ENCODE data around the gene GGN.
A peak's percentile ranks its signal among the peaks of the same experiment; 100 is the strongest.
"Not testable (repeated sequence)": the region's sequence is repeated elsewhere in the genome, so short reads cannot be mapped to it uniquely, and the experiment has no call there.

Gene GGN

DNA sequence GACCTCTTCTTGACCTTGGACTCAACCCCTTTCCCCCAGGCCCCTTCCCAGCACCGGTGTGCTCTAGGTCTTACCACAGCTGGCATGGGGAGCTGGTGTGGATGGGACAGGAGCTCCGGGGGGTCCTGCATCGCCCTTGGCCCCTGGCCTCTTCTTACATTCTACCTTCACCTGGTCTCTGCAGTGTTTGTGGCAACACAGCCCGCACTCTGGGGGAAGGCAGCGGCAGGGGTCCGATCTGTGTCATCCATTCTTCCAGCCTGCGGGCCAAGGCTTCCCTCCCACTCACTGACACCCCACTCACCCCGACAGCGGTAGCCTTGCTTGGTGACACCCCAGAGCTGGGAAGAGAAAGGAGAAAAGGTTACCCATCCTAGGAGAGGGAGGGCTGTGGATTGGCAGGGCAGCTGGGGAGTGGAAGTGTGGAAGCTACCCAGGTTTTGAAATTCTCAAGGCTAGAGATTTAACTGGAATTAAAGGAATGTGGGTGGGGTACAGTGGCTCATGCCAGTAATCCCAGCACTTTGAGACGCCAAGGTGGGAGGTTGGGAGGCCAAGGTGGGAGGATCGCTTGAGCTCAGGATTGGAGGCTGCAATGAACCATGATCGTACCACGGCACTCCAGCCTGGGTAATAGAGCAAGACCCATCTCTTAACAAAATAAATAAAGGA, 23.3 kb upstream of the GGN start:
- DNase-seq = no peak

DNA sequence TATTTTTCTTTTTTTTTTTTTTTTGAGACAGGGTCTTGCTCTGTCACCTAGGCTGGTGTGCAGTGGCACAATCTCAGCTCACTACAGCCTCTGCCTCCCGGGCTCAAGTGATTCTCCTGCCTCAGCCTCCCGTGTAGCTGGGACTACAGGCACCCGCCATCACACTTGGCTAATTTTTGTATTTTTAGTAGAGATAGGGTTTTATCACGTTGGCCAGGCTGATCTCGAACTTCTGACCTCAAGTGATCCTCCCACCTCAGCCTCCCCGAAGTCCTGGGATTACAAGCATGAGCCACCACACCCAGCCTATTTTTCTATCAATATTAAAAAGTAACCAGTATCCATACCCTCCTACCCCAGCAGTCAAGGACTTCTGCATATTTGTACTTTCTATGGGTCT, 22.6 kb upstream of the GGN start:
- DNase-seq = not testable (repeated sequence)

DNA sequence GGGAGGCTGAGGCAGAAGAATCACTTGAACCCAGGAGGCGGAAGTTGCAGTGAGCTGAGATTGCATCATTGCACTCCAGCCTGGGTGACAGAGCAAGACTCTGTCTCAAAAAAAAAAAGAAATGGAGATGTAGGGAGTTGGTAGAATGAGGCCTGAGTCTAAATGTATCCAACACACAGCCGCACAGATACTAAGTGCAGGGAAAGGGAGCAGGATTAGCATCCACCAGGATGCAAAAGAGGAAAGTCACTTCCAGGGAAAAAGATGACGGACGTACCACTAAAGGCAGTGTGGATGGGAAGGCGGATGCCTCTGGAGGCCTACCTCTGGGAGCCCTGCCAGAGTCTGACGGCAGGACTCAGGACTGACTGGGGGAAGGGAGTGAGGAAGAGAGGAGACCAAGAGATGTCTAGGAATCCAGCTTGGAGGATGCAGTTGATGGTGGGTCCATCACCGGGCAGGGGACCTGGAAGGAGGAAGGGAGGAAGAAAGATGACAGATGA, 21.8 kb upstream of the GGN start:
- no peak for DNase-seq

GRCh38 chr19:38405276-38405675, 17.4 kb upstream of the GGN start:
- no peak for DNase-seq

GRCh38 chr19:38404858-38405257, 17.0 kb upstream of the GGN start:
- no peak for DNase-seq

DNA sequence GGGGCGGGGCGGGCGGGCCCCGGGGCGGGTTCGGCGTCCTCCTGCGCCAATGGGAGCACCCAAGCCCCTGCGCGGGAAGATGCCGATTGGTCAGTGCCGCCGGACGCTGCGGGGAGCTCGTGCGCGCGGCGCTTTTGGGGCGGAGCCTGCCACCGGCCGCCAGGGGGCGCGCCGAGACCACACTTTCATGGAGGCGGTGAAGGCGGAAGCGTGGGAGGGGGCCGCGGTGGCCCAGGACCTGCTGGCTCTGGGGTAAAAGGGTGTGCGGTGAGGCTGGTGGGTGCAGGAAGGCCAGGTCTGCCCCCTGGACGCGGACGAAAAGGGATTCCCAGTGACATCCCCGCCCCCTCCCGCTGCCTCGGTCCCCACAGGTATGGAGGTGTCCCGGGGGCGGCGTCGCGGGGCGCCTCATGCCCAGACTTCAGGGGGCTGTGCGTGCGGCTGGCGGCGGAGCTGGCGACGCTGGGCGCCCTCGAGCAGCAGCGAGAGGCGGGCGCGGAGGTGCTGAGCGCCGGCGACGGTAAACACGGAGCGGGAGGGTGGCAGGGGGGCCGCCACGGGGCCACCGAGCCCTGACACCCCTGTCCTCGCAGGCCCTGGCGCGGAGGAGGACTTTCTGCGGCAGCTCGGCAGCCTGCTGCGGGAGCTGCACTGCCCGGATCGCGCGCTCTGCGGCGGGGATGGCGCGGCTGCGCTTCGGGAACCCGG, 15.3 kb upstream of the GGN start, which contains the start of gene FAM98C:
Gene FAM98C, plus strand, starts transcription at position 127 of the 708 bp plus-strand sequence. Its CDS starts 61 bp downstream, at position 188.
- DNase-seq = peak; percentile 56

- no peak for DNase-seq
Measured at GRCh38 chr19:38402623-38402966, 14.8 kb upstream of the GGN start.

DNA sequence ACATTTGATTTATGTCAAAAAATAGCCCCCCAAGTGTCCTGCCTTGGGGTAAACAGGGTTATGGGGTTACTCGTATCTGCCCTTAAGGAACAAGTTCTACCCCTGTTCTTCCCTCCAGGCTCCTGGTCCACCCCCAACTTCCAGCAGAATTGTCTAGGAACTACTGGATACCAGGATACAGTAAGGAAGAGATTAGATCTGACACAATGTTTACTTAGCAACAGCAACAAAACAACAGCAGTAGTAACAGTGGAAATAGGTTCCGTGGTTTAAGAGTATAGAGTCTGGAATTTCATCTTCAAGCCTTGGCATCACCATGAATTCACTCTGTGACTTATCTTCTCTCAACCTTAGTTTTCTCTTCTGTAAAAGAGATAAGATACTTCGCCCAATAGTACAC, 13.3 kb upstream of the GGN start:
- DNase-seq = no peak

- DNase-seq = no peak
Measured at GRCh38 chr19:38400361-38400760, 12.5 kb upstream of the GGN start.

- DNase-seq = no peak
Measured at GRCh38 chr19:38399537-38399936, 11.7 kb upstream of the GGN start.

GRCh38 chr19:38399081-38399480, 11.2 kb upstream of the GGN start:
- no peak for DNase-seq

DNA sequence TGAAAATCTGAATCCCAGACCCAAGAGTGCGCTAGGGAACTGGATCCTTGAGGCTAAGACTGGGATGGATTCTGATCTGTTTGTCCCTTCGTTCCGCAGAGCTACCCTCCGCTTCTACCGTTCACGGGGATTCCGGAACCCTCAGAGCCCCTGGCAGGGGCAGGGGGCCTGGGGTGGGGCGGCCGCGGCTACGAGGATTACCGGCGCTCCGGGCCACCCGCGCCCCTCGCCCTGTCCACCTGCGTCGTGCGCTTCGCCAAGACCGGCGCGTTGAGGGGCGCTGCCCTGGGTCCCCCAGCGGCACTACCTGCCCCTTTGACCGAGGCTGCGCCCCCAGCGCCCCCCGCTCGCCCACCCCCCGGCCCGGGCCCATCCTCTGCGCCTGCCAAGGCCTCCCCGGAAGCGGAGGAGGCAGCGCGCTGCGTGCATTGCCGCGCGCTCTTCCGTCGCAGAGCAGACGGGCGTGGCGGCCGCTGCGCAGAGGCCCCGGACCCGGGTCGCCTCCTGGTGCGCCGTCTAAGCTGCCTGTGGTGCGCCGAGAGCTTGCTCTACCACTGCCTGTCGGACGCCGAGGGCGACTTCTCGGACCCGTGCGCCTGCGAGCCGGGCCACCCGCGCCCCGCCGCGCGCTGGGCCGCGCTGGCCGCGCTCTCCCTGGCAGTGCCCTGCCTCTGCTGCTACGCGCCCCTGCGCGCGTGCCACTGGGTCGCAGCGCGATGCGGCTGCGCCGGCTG, 7.7 kb upstream of the GGN start:
- no peak for DNase-seq

GRCh38 chr19:38394488-38394887, 6.7 kb upstream of the GGN start:
- DNase-seq = no peak

GRCh38 chr19:38392707-38393308, 5.0 kb upstream of the GGN start:
- no peak for DNase-seq

DNA sequence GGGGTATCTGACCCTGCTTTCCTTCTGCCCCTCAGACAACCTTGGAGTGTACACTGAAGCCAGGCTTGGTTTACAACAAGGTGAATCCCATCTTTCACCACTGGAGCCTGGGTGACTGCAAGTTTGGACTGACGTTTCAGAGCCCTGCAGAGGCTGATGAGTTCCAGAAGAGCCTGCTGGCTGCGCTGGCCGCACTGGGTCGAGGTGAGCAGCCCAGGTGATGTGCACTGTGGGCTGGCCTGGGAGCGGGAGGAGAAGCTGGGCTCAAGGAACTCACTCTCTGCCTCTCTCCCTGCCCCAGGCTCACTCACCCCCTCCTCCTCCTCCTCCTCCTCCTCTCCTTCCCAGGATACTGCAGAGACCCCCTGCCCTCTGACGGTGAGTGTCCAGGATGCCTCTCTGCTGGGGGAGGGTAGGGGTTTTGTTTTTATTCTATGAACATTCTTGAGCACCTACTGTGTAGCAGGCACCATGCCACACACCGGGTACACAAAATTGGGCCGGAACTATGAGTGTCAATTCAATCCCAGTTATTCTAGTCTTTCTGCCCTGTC, 4.2 kb upstream of the GGN start:
- DNase-seq = no peak

- DNase-seq = no peak
Measured at GRCh38 chr19:38389957-38390924, 2.4 kb upstream of the GGN start.

DNA sequence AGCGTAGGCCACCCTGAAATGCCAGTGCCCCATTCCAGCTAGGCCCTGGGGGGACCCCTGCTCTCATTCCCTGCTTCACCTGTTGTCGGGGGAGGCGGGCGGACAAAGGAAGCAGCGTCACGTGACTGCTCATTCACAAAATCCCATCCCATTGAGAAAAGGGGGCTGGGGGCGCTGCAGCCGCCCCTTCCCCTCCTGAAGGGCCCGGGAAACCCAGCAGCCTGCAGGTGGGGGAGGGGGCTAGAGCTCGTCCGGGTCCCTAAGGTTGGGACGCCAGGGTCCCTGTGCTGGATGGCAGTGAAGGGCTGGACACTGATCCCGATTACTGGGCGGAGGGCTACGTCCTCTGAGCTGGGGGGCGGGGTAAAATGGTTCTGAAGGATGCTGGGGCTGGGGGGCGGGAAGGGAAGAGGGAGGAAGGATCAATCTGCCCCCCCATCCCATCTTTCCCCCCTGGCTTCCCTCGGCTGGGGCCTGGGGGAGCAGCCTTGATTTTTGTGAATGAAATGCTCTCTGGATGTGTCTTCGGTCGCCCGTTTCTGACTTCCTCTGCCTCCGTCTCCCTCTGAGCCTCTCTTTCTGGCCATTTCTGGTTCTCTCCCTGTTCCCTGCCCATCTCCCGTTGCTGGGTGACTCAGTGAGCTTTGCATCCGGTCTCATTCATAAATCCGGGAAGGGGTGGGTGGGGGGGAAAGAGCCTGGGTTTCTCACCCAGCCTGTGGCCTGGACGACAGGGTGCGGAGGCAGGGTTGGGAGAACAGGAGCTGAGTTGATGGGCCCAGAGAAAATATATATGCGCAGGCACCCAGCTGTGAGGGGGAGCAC, 1.5 kb upstream of the GGN start:
- DNase-seq = no peak

GRCh38 chr19:38388349-38389100, 691 bp upstream of the GGN start, which contains the start of gene SPRED3:
TSS of gene SPRED3 (plus strand) at chr19:38388697. CDS start at chr19:38390303, 1,606 bp downstream.
- no peak for DNase-seq

DNA sequence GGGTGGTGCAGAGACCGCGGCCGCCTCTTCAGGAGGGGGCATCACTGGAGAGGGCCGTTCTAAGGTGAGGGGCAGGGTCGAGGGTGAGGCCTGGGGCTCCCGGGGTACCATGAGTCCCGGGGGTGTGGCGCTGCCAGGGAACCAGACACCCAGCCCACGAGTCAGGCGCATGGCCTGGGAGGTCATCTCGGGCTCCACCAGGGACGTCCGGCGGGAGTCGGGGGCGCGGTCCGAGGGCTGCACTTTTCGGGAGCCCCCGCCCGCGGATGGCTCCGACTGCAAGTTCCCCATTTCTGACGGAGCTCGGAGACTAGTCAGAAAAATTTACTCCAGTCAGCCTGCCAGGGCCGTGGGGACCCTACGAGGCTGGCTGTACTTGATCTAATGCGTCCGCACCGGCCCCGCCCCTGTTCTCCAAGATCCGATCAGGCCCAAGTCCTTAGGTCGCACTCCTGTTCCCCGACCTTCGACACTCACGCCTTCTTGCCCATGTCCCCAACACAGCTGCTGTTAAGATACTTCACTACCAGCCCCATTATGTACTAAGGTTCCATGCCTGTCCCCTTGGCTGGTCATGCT, 774 bp downstream of the GGN start:
- DNase-seq = no peak
